ENCODE data around the gene LRRC15.

LRRC15 gene

GRCh38 chr3:194384156-194384555 lies 14.6 kb upstream of the LRRC15 start:
- no peak for DNase-seq

DNA sequence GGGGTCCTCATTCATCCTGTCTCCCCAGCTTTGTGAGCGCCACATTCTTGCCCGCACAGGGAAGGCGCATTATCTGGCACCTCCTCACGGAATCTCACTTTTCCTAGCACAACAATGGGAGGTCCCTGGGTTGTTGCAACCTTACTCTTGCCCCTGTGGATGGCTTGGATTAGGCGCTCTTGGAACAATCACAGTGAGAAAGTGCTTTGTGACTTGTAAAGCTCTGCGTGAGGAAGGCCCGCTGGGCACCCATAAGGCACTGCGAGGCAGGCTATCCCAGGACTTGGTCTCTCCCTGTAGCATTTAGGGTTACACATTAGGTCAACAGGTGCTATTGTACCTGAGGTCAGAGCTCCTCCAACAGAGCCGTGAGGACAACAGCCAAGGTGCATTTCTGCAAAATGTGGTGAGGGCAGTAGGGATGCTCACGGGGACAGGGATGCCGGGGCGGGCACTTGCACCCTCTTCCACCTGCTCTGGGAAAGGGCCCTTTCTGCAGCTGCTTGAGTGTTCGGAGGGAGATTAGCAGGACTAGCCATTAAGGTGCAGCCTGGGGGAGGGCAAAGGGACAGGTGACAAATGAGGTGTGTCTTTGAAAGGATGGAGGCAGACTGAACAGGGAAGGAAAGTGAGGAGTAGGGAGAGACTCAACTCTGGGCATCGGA lies 13.9 kb upstream of the LRRC15 start:
- DNase-seq = no peak

- DNase-seq = no peak
Observed at GRCh38 chr3:194382892-194383223, 13.3 kb upstream of the LRRC15 start.

DNA sequence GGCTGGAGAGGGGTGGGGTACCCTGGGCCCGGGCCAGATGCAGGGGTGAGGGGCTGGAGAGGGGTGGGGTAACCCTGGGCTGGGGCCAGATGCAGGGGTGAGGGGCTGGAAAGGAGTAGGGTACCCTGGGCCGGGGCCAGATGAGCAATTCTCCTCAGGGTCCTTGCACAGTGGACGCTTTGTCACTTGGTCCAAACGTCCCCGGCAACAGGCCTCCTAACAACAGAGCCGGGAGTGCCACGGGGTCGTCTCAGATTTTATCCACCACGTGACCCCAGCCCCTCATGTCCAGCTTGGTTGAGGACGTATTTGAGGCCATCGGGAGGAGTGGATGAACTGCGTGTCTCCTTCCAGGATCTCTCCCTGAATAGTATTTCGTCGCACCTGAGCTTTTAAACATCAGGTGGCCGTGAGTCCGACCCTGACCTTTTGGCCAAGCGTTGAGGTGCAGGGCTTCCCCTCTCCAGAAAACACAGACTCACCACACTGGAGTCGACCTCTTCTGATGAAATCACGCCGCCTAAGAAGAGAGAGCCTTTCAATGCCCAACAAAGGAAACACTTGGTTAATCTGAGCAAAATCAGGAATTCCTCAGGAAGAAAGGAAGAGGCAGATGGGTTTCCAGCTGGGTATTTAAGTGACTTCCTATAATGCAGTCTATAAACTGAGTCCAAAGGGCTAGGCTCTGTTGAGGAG lies 12.8 kb upstream of the LRRC15 start:
- DNase-seq = no peak

DNA sequence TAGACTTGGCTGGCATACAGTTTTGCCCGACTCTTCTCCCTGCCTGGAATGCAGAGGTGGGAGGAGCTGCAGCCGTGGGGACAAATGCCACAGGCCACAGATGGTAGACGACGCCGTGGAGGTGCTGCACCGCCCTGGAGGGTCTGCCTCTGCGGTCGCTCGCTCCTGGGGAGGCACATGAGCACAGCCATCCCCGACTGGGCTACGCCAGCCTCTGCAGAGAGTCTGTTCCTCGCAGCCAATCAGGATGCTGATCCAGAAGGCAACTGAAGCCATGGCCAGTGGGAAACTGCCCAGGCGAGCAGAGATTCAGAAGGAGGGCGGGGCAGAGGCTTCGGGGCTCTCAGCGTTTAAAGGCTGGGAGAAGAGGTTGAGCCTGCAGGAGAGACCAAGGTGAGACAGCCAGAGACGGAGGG lies 11.9 kb upstream of the LRRC15 start:
- DNase-seq = no peak

- no peak for DNase-seq
Observed at GRCh38 chr3:194380326-194380725, 10.8 kb upstream of the LRRC15 start.

DNA sequence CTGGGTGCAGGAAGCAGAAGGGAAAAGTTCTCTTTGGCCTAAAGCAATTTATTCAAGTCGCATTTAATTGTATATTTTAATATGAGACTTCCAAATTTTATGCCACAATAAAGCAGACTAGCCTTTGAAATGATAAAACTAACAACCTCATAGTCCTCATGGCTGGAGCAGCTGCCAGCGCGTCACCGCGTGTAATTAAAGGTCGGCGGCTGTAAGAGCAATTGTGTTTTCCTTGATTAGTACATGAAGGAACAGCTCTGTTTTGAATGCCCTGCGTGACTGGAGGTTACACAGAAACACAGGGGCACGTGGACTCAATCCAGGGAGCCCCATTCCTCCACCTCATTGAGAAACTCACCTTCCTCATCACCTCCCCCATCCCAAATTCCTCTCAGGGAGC lies 10.1 kb upstream of the LRRC15 start:
- DNase-seq = no peak

DNA sequence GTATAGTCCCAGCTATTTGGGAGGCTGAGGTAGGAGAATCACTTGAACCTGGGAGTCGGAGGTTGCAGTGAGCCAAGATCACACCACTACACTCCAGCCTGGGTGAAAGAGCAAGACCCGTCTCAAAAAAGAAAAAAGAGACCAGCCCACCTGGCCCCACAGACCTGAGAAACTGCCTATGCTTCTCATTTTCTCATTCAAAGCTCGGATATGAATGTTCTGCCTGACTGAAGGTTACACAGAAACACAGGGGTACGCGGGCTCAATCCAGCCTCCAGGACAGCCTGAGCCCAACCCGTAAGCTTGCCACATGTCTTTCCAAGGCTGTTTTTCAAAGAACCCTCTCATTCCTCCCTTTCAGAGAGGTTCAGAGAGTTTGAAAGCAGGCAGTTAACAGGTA lies 9.7 kb upstream of the LRRC15 start:
- DNase-seq = no peak

GRCh38 chr3:194377708-194378107 lies 8.2 kb upstream of the LRRC15 start:
- DNase-seq = no peak

DNA sequence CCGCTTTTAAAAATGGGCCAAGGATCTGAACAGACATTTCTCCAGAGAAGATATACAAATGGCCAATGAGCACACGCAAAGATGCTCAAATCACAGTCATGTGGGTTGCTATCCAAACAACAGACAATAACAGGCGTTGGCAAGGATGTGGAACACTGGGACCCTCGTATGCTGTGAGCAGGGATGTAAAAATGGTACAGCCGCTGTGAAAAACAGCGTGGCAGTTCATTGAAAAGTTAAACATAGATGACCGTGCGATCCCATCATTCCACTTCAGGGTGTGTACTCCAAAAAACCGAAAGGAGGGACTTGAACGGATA lies 6.7 kb upstream of the LRRC15 start:
- no peak for DNase-seq

DNA sequence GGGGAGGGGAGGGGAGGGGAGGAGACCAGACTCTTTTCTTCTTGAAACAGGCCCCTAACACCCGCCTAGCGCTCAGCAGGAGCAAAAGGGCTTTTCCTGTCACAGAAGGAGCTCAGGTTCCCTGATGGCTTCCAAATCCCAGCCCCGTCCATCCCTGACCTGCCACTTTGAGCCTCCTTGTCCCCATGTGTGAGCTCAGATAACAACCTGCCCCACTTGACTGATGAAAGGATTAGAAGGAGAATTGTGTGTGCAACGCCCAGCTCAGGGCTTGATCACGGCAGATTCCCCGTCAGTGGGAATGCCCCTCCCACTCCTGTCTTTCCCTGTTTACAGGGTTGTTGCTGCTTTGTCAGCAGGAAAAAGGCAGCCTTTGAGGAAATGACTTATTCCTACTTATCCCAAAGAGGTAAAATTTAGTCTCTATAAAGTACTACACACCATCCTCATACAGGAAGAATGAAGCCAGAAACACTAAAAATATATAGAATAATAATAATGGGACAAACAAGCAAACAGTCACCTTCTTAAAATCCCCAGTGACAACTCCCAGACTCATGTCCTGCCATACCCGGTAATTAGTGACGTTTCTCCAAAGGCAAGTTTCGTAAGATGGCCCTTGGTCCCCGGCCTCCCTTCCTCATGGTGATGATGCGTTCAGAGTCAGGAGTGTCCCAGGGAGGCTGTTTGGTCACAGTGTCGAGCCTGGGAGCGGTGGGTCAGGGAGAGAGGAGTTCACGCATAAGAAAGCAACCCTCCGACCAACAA lies 6.1 kb upstream of the LRRC15 start:
- DNase-seq = no peak

GRCh38 chr3:194374935-194375334 lies 5.4 kb upstream of the LRRC15 start:
- no peak for DNase-seq

DNA sequence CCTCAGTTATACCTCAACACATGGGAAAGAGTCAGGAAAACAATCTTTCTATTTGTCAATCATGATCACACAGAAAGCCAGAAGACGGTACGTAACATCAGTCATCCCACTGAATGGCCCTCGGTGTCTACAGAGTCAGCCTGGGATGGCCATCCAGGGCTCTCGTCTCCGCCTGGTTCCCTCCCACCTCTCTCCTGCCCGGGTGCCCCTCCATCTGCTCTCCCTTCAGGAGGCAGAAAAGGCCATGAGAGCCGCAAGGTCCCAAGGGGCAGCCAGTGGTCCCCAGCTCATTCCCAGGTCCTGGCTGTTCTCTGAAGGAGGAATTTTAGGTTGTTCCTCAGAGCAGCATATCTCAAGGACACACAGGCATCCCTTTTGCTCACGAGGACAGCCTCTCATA lies 4.4 kb upstream of the LRRC15 start:
- DNase-seq = no peak

- no peak for DNase-seq
Observed at GRCh38 chr3:194373028-194373427, 3.5 kb upstream of the LRRC15 start.

- no peak for DNase-seq
Observed at GRCh38 chr3:194370753-194371152, 1.2 kb upstream of the LRRC15 start.

DNA sequence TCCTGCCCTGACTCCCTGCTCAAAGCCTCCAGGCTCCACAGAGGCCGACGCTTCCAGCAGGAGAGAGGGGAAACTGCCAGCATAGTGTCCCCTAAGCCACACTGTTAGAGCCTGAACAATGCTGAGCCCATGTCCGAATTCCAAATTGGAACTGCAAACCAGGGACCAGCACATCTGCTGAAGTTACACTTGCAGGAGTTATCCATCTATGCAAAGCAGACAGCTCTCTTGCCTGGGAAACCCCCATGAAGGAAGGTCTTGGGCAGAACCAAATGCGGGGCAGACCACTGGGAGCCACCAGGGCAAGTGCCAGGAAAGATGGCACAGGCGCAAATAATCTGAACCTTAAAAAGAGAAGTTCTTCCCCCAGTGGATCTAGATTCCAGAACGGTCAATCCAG lies 625 bp downstream of the LRRC15 start:
- DNase-seq = no peak

DNA sequence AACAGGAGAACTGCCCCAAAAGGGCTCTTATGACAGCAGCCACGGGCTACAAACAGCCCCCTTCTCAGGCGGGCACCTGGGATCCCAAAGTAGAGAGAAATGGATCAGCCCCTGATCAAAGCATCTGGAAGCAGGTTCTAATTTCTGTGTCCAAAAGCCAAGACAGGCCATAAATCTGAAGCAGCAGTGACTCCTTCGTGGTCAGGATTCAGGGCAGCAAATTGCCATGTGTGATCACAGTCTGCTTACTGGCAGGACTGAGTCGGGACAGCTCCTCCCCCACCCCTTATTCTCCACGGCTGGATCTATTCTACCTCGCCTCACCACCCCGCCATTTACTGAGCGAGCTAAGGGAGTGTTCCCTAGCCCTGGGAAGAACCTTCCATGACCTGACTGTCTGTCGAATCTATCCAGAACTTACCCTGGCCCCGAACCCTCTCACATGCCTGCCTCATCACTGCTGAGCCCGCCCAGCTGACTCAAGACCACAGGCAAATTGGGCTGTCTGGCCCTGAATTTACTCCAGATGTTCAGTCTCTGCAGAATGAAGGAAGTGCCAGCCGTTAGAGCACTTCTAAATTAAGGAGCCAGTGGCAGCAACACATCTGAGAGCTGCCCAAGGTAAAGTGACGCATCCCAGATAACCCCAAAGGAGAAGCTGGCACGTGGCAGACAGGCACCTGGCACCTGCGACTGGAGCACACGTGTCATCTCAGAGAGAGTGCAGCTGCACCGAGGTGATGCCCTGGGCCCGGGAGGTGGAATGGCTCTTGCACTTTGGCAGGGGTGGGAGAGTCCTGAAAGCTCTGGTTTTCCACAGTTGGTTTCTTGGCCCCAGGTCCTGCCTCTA lies 1.3 kb downstream of the LRRC15 start:
- DNase-seq = no peak

GRCh38 chr3:194365978-194366490 lies 3.5 kb downstream of the LRRC15 start:
- DNase-seq = no peak

DNA sequence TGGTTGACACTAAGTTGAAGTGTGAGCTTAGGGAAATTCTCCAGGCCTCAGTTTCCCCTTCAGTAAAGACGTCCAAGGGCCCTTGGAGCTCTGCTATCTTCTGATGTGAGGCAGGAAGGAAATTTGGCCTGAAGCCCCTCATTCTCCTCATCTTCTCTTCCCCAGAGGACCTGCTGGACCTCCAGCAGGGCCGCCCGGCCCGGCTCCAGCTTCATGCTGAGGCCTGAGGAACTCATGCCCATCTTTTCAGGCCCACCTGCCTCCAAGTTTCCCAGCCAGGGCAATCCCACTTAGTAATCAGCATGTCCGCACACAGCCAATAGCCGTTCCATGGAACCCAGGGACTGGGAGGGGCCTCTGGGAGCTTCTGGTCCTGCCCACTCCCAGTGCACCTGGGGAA lies 4.0 kb downstream of the LRRC15 start:
- no peak for DNase-seq

- no peak for DNase-seq
Observed at GRCh38 chr3:194364652-194365434, 4.7 kb downstream of the LRRC15 start.

DNA sequence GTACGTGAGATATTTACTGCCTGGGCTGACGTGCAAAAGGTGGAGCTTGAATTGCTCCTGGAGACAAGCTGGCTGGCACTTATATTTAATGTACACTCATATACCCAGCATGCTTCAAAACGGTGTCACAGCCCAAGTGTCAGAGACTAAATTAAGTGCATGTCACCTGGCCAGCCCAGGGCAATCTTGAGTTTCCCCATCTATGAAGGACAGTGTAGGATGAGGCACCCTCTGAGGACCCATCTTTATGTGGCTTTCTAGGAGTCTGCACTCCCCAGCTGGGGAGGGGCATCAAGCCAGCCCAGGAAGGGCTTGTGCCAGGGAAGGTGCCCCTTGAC lies 5.3 kb downstream of the LRRC15 start:
- no peak for DNase-seq

GRCh38 chr3:194360568-194360967 lies 9.0 kb downstream of the LRRC15 start:
- DNase-seq = no peak

DNA sequence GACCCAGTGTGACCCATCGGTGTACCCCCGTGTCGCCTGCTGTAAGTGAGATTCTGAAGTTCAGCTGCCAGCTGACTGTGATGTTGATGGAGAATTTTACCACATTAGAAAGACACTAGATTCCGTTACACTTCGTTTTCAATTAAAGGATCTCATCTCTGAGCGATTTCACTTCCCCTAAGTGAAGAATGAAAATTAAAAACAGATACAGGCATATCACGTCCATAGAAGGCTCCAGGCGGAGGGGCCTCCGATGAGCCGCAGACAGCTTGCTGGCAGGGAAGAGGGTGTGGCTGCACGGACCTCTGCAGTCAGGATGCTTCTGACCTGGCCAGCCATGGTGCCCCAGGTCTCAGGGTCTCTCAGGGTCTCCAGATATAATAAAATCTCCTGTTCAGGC lies 11.9 kb downstream of the LRRC15 start:
- DNase-seq = no peak
